ENCODE measurements around the gene TAS2R41. TPM values are rescaled to one million over a fixed set of nuclear protein-coding genes. Genes with fewer than 3 reads are reported as not detected.
A peak's percentile ranks its signal among the peaks of the same experiment; 100 is the strongest.
"Not testable (repeated sequence)": the region's sequence is repeated elsewhere in the genome, so short reads cannot be mapped to it uniquely, and the experiment has no call there.

TAS2R41 gene
- polyA plus RNA-seq, 1 experiment: not detected

DNA sequence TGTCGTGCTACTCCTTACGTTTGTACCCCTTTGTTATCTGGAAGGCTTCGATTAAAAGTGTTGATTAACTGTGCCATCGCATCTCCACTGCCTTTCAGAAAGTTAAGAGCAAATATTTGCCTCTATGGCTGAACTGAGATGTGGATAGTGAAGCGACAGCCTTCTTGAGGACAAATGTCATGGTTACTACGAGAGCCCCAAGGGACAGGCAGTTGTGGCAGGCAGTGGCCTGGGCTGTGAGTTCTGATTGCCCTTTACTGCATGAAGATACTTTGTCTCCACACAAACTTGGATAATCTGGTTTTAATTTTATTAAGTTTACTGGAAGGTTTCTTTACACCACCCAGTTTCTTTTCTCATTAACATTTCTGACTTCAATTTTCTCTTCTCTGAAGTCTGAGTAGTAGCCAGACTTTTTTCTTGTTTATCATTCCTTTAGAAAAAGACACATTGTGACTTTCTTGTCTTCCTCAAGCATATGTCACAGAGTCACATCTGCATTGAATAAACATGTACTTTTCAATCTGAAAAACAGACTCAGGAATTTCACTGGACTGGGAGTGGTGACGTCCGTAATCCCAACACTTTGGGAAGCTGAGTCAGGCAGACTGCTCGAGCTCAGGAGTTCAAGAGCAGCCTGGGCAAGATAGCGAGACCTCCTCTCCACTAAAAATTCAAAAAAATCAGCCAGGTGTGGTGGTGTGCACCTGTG lies 1.5 kb downstream of the TAS2R41 start:
- peak; percentile 85 for DNase-seq (ENCODE audit: low read depth)
- ChIA-PET CTCF (interaction anchor here (0.9 to 2.5 kb wide), 4 partner anchors 12 to 239 kb away, joined by 3 to 18 read pairs (median 5); no protein-coding TSS in a partner anchor), POLR2A (no interaction called here)
- Histone ChIP-seq H3K27me3 (ENCODE audit: control insufficient read depth, insufficient read depth, low read length) (no peaks in the 10 kb centered on the region), H3K4me3 (ENCODE audit: low read depth, low read length) (no peak overlapping the region), H3K36me3 (ENCODE audit: control insufficient read depth, insufficient read depth, low read length) (no peaks in the 10 kb centered on the region)
- TF ChIP-seq CTCF (IDR thresholded peaks at IDR 0.05; ENCODE audit: insufficient read depth, low read depth, low read length): no peak

DNA sequence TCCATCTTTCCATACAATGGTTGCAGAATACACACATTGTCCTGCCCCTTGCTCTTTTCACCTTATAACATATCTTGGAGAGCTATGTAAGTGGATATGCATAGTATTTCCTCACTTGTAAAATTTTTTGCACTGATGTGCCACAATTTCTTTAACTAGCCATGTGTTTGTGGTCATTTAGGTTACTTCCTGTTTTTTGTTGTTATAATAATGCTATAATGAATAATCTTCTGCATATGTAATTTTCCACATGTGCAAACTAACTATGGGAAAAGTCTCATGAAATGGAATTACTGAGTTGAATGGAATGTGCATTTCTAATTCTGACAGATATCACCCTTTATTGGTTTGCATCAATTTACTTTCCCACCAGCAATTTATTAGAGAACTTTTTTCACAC lies 2.8 kb downstream of the TAS2R41 start:
- Histone ChIP-seq H3K36me3 (ENCODE audit: control insufficient read depth, insufficient read depth, low read length) (no peaks in the 10 kb centered on the region), H3K4me3 (ENCODE audit: low read depth, low read length) (no peak overlapping the region), H3K27me3 (ENCODE audit: control insufficient read depth, insufficient read depth, low read length) (no peaks in the 10 kb centered on the region)
- CTCF ChIA-PET: interaction anchor here (0.6 to 2.5 kb wide), 4 partner anchors 10 to 240 kb away, joined by 3 to 18 read pairs (median 4); no protein-coding TSS in a partner anchor
- TF ChIP-seq CTCF (IDR thresholded peaks at IDR 0.05; ENCODE audit: insufficient read depth, low read depth, low read length): no peak
- POLR2A ChIA-PET: no interaction called here
- peak; percentile 34 for DNase-seq (ENCODE audit: low read depth)

DNA sequence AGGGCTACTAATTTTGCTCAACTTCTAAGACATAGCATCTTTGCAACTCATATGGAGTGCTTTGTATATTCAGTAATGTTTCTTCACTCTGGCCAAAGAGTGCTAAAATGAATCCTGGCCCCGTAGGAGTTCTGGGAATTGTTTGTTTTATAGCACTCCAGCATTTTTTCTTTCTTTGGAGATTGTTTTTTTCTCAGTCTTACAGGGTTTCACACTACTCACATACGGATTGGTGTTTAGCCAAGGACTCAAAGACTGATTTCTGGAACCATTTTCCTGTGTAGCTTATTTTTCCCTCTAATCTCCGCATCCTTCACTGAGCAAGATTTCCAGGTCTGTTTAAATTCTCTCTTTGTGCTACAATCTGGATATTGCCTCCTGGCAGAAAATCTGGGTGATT lies 6.4 kb downstream of the TAS2R41 start:
- H3K36me3 ChIP-seq (ENCODE audit: control insufficient read depth, insufficient read depth, low read length): no peaks in the 10 kb centered on the region
- no peak for DNase-seq (ENCODE audit: low read depth)
- POLR2A ChIA-PET: interaction anchor here (0.7 kb wide), 1 partner anchor 26 kb away, joined by 4 read pairs; no protein-coding TSS in a partner anchor
- H3K4me3 ChIP-seq (ENCODE audit: low read depth, low read length): no peak overlapping the region
- no peak for TF ChIP-seq CTCF (IDR thresholded peaks at IDR 0.05; ENCODE audit: insufficient read depth, low read depth, low read length)
- no peaks in the 10 kb centered on the region for H3K27me3 ChIP-seq (ENCODE audit: control insufficient read depth, insufficient read depth, low read length)
- CTCF ChIA-PET: interaction anchor here (1.7 kb wide), 1 partner anchor 104 kb away, joined by 4 read pairs; no protein-coding TSS in a partner anchor

DNA sequence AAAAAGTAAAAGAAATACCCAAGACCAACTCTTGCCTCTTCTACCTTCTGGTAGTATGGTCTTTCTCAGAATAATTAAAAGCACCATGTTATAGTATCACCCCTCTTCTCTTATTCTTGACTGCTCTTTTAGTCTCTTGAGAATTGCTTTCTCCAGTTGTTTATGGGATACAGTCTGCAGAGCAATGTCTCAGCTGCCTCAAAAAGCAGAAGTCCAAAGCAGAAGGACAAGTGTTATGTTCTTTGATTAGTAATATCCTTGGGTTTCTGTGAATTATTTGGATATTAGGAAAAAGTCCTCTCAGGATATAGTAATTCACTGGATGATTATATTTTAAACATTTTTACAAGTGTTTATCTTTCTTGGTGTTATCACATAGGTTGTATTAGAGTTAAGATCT lies 7.4 kb downstream of the TAS2R41 start:
- no peak for TF ChIP-seq CTCF (IDR thresholded peaks at IDR 0.05; ENCODE audit: insufficient read depth, low read depth, low read length)
- POLR2A ChIA-PET: no interaction called here
- Histone ChIP-seq H3K4me3 (ENCODE audit: low read depth, low read length) (no peak overlapping the region), H3K36me3 (ENCODE audit: control insufficient read depth, insufficient read depth, low read length) (no peaks in the 10 kb centered on the region), H3K27me3 (ENCODE audit: control insufficient read depth, insufficient read depth, low read length) (no peaks in the 10 kb centered on the region)
- no peak for DNase-seq (ENCODE audit: low read depth)
- CTCF ChIA-PET: interaction anchor here (0.6 to 1.7 kb wide), 6 partner anchors 14 to 852 kb away, joined by 3 to 4 read pairs (median 3); no protein-coding TSS in a partner anchor

DNA sequence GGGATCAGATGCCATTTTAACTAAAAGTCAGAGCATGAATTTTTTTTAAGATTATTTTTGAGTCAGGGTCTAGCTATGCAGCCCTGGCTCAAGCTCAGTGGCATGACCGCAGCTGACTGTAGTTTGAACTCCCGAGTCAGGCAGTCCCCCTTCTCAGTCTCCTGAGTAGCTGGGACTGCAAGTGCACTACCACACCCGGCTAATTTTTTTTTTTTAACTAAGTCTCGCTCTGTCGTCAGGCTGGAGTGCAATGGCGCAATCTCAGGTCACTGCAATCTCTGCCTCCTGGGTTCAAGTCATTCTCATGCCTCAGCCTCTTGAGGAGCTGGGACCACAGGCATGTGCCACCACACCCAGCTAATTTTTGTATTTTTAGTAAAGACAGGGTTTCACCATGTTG lies 7.8 kb downstream of the TAS2R41 start:
- POLR2A ChIA-PET: no interaction called here
- Histone ChIP-seq H3K27me3 (ENCODE audit: control insufficient read depth, insufficient read depth, low read length) (no peaks in the 10 kb centered on the region), H3K4me3 (ENCODE audit: low read depth, low read length) (no peak overlapping the region), H3K36me3 (ENCODE audit: control insufficient read depth, insufficient read depth, low read length) (no peaks in the 10 kb centered on the region)
- CTCF ChIA-PET: interaction anchor here (0.6 to 0.7 kb wide), 5 partner anchors 14 to 853 kb away, joined by 3 to 4 read pairs (median 3); no protein-coding TSS in a partner anchor
- no peak for TF ChIP-seq CTCF (IDR thresholded peaks at IDR 0.05; ENCODE audit: insufficient read depth, low read depth, low read length)
- DNase-seq (ENCODE audit: low read depth): peak; percentile 79

DNA sequence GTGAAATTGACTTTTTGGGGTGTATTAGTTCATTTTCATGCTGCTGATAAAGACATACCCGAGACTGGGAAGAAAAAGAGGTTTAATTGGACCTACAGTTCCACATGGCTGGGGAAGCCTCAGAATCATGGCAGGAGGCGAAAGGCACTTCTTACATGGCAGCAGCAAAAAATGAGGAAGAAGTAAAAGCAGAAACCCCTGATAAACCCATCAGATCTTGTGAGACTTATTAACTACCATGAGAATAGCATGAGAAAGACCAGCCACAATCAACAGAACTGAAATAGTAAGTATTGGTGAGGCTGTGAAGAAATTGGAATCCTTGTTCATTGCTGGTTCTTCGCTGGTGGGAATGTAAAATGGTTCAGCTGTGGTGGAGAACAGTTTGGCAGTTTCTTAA lies 8.6 kb downstream of the TAS2R41 start:
- H3K36me3 ChIP-seq (ENCODE audit: control insufficient read depth, insufficient read depth, low read length); DNase-seq (ENCODE audit: low read depth); POLR2A ChIA-PET; H3K27me3 ChIP-seq (ENCODE audit: control insufficient read depth, insufficient read depth, low read length); CTCF ChIA-PET; H3K4me3 ChIP-seq (ENCODE audit: low read depth, low read length): not testable (repeated sequence)
